ENCODE data around the gene MT1E.

DNA sequence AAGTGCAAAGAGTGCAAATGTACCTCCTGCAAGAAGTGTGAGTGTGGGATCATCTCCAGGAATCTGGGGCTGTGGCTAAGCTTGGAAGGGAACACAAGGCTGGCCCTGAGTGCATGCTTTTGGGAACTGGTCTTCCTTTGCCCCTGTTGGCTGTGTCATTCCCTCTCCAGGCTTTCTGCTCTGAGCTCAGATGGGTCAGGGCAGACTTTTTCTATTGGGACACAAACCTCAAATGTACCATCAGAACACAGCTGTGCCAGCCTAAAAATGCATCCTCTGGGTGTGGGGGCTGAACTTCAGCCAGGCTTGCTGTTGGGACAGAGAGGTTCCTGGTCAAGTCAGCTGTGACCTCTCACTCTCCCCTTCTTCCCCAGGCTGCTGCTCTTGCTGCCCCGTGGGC, 27.0 kb downstream of the MT1E start:
- TF ChIP-seq HDAC2 (IDR thresholded peaks at IDR 0.05; ENCODE audit: borderline replicate concordance in 1 of 2, low read depth in 2 of 2, low read length in 2 of 2) = no peak
- no peak for TF ChIP-seq POLR2A (IDR thresholded peaks at IDR 0.05; ENCODE audit: control extremely low read depth in 1 of 2, low read depth in 2 of 2, low read length in 2 of 2)
- TF ChIP-seq, protein P1, sequence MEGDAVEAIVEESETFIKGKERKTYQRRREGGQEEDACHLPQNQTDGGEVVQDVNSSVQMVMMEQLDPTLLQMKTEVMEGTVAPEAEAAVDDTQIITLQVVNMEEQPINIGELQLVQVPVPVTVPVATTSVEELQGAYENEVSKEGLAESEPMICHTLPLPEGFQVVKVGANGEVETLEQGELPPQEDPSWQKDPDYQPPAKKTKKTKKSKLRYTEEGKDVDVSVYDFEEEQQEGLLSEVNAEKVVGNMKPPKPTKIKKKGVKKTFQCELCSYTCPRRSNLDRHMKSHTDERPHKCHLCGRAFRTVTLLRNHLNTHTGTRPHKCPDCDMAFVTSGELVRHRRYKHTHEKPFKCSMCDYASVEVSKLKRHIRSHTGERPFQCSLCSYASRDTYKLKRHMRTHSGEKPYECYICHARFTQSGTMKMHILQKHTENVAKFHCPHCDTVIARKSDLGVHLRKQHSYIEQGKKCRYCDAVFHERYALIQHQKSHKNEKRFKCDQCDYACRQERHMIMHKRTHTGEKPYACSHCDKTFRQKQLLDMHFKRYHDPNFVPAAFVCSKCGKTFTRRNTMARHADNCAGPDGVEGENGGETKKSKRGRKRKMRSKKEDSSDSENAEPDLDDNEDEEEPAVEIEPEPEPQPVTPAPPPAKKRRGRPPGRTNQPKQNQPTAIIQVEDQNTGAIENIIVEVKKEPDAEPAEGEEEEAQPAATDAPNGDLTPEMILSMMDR (IDR thresholded peaks at IDR 0.05; ENCODE audit: control extremely low read depth in 1 of 3, insufficient read depth in 1 of 3, low read depth in 1 of 3, low read length in 3 of 3) = no peak
- TF ChIP-seq YY1 (IDR thresholded peaks at IDR 0.05; ENCODE audit: low read depth, low read length) = no peak
- no peak for TF ChIP-seq MAX (IDR thresholded peaks at IDR 0.05)
- no peak for TF ChIP-seq ZNF274 (IDR thresholded peaks at IDR 0.05; ENCODE audit: borderline replicate concordance, extremely low read depth, low read length)
- no peak for TF ChIP-seq EZH2 (IDR thresholded peaks at IDR 0.05; ENCODE audit: low read depth, low read length, severe bottlenecking)
- no peak for TF ChIP-seq PHF8 (conservative IDR thresholded peaks at IDR 0.05; ENCODE audit: low read depth, low read length)
- no peak for TF ChIP-seq POLR2AphosphoS5 (IDR thresholded peaks at IDR 0.05; ENCODE audit: low read depth, low read length)
- TF ChIP-seq JUND (IDR thresholded peaks at IDR 0.05; ENCODE audit: low read length) = no peak
